SU-DHL-6 (cell line): Measurements from ENCODE around the gene OR2V1.

Source experiments
- CTCF ChIP-seq: fragments of 200-600 bp; sonication (generic); IDR thresholded peaks from one replicate; pipeline ENCODE4 v1.5.1; 2017; ENCODE audit warnings: antibody characterized with exemption, mild to moderate bottlenecking, low read length, moderate library complexity; ENCODE audit not compliant: insufficient read depth, poor library complexity, severe bottlenecking
- EZH2phosphoT487 ChIP-seq: fragments of 200-600 bp; sonication (generic), shearing (Covaris generic); conservative IDR thresholded peaks from 2 replicates; pipeline ENCODE4 v1.6.1; 2018; ENCODE audit warnings: mild to moderate bottlenecking, antibody characterized with exemption, low read length, moderate library complexity, mixed read lengths

- TF ChIP-seq CTCF: no peak
- no peak for TF ChIP-seq EZH2phosphoT487
Measured at GRCh38 chr5:181152406-181152805, 21.4 kb upstream of the OR2V1 start.
